IMR-90 (cell line): ENCODE data around the gene ARHGAP10. TPM values are rescaled to one million over a fixed set of nuclear protein-coding genes. Genes with fewer than 3 reads are reported as not detected.

Experiments
- ATAC-seq: fragments of 200-7000 bp; cut with Tn5 transposase; 2 replicates; pipeline ENCODE4 v1.9.1; 2020; ENCODE audit warnings: low read depth, mild to moderate bottlenecking, moderate library complexity
- BruUV-seq: library from RNA; stranded (reverse); fragments of 400-500 nt; replicated peaks from 2 replicates; lab custom pipeline; 2021; lab: Mats Ljungman, UMichigan
- CTCF ChIA-PET: fragments of 300-600 bp; formaldehyde crosslinking; extraction: SDS; loops from one replicate; lab custom pipeline; 2021; ENCODE audit warnings: antibody characterized with exemption; lab: Yijun Ruan, JAX
- POLR2A ChIA-PET: fragments of 300-600 bp; sonication (Branson Sonifier 250); formaldehyde crosslinking; loops from one replicate; lab custom pipeline; 2022; ENCODE audit warnings: antibody characterized with exemption; ENCODE audit not compliant: unreplicated experiment; lab: Charles Lee
- DNase-seq: peaks from one replicate; pipeline ENCODE4 v3.0.0; 2013
- H2AFZ ChIP-seq: replicated peaks from 2 replicates; pipeline ENCODE3; 2013; ENCODE audit warnings: low read length, mild to moderate bottlenecking; ENCODE audit not compliant: poor library complexity
- H2AK5ac ChIP-seq: 2 replicates; pipeline ENCODE4 v1.6.1; 2013; ENCODE audit warnings: low read depth, low read length, inconsistent platforms
- H2AK9ac ChIP-seq: replicated peaks from 2 replicates; pipeline ENCODE3; 2013; ENCODE audit warnings: mild to moderate bottlenecking, low read depth, low read length, moderate library complexity; ENCODE audit not compliant: poor library complexity
- H2BK120ac ChIP-seq: 2 replicates; pipeline ENCODE4 v1.6.1; 2013; ENCODE audit warnings: low read depth, low read length, inconsistent platforms
- H2BK15ac ChIP-seq: 3 replicates; pipeline ENCODE4 v1.6.1; 2013; ENCODE audit warnings: low read depth, low read length, inconsistent platforms
- H2BK20ac ChIP-seq: 2 replicates; pipeline ENCODE4 v1.6.1; 2013; ENCODE audit warnings: low read depth, mild to moderate bottlenecking, inconsistent platforms, low read length, moderate library complexity
- H2BK5ac ChIP-seq: 2 replicates; pipeline ENCODE4 v1.6.1; 2013; ENCODE audit warnings: mild to moderate bottlenecking, low read depth, low read length, inconsistent platforms; ENCODE audit not compliant: poor library complexity, severe bottlenecking
- H3K14ac ChIP-seq: replicated peaks from 2 replicates; pipeline ENCODE4 v1.6.1; 2013; ENCODE audit warnings: low read depth, low read length, inconsistent platforms
- H3K18ac ChIP-seq: 2 replicates; pipeline ENCODE4 v1.6.1; 2013; ENCODE audit warnings: low read depth, low read length, control low read depth
- H3K23ac ChIP-seq: 2 replicates; pipeline ENCODE4 v1.6.1; 2013; ENCODE audit warnings: low read depth, low read length, inconsistent platforms
- H3K27ac ChIP-seq: 2 replicates; pipeline ENCODE4 v1.5.1; 2013; ENCODE audit warnings: mild to moderate bottlenecking, control low read depth, low read length; ENCODE audit not compliant: insufficient read depth
- H3K27me3 ChIP-seq: 2 replicates; pipeline ENCODE4 v1.6.1; 2013; ENCODE audit warnings: low read length; ENCODE audit not compliant: control insufficient read depth, insufficient read depth
- H3K36me3 ChIP-seq: 2 replicates; pipeline ENCODE4 v1.6.1; 2013; ENCODE audit warnings: low read length, mixed read lengths; ENCODE audit not compliant: control insufficient read depth, insufficient read depth
- H3K4ac ChIP-seq: 2 replicates; pipeline ENCODE4 v1.6.1; 2013; ENCODE audit warnings: low read depth, low read length, inconsistent platforms
- H3K4me1 ChIP-seq: 2 replicates; pipeline ENCODE4 v1.6.1; 2013; ENCODE audit warnings: low read length, mixed read lengths; ENCODE audit not compliant: control insufficient read depth, insufficient read depth
- H3K4me2 ChIP-seq: 2 replicates; pipeline ENCODE4 v1.6.1; 2013; ENCODE audit warnings: low read depth, mild to moderate bottlenecking, control low read depth, low read length, moderate library complexity
- H3K4me3 ChIP-seq: 2 replicates; pipeline ENCODE4 v1.5.1; 2013; ENCODE audit warnings: low read depth, mild to moderate bottlenecking, control low read depth, low read length, moderate library complexity; ENCODE audit not compliant: insufficient read depth
- H3K56ac ChIP-seq: 2 replicates; pipeline ENCODE4 v1.6.1; 2013; ENCODE audit warnings: low read length, inconsistent platforms; ENCODE audit not compliant: insufficient read depth; ENCODE audit errors: extremely low read depth
- H3K79me1 ChIP-seq, 2 experiments: 2 replicates each; pipeline ENCODE4 v1.6.1; 2013; ENCODE audit warnings: low read length in 2 of 2, inconsistent platforms in 1 of 2, low read depth in 1 of 2
- H3K9ac ChIP-seq: 2 replicates; pipeline ENCODE4 v1.6.1; 2013; ENCODE audit warnings: low read depth, low read length, control low read depth
- H3K9me1 ChIP-seq: 2 replicates; pipeline ENCODE4 v1.6.1; 2013; ENCODE audit warnings: low read length, inconsistent platforms; ENCODE audit not compliant: insufficient read depth
- H3K9me3 ChIP-seq: 2 replicates; pipeline ENCODE4 v1.6.1; 2013; ENCODE audit warnings: low read length; ENCODE audit not compliant: control insufficient read depth, insufficient read depth
- H4K20me1 ChIP-seq: 2 replicates; pipeline ENCODE4 v1.6.1; 2013; ENCODE audit warnings: low read length, inconsistent platforms; ENCODE audit not compliant: insufficient read depth
- H4K5ac ChIP-seq: 2 replicates; pipeline ENCODE4 v1.6.1; 2013; ENCODE audit warnings: mild to moderate bottlenecking, low read depth, low read length, control low read depth
- H4K8ac ChIP-seq, 2 experiments: 2 replicates each; pipeline ENCODE4 v1.6.1; 2013; ENCODE audit warnings: low read depth in 2 of 2, low read length in 2 of 2, control low read depth in 1 of 2, inconsistent platforms in 1 of 2
- H4K91ac ChIP-seq: 2 replicates; pipeline ENCODE4 v1.6.1; 2013; ENCODE audit warnings: low read depth, low read length, inconsistent platforms; ENCODE audit not compliant: insufficient read depth
- BHLHE40 ChIP-seq: fragments of 150-350 bp; IDR thresholded peaks from 2 replicates; pipeline ENCODE4 v1.6.1; 2016; ENCODE audit warnings: mild to moderate bottlenecking, low read depth, low read length
- FOS ChIP-seq: fragments of 150-350 bp; IDR thresholded peaks from 2 replicates; pipeline ENCODE4 v1.6.1; 2016; ENCODE audit warnings: low read depth, low read length
- MAFK ChIP-seq: IDR thresholded peaks from 2 replicates; pipeline ENCODE4 v1.6.1; 2012; ENCODE audit warnings: low read depth, low read length, improper control_type of control experiment
- MAZ ChIP-seq: IDR thresholded peaks from 2 replicates; pipeline ENCODE4 v1.6.1; 2012; ENCODE audit warnings: low read depth, mild to moderate bottlenecking, low read length, improper control_type of control experiment, moderate library complexity, borderline replicate concordance
- MXI1 ChIP-seq: IDR thresholded peaks from 2 replicates; pipeline ENCODE4 v1.6.1; 2012; ENCODE audit warnings: low read depth, mild to moderate bottlenecking, low read length, moderate library complexity, borderline replicate concordance
- NFE2L2 ChIP-seq: fragments of 150-350 bp; IDR thresholded peaks from 2 replicates; pipeline ENCODE4 v1.6.1; 2016; ENCODE audit warnings: low read depth, mild to moderate bottlenecking, low read length
- POLR2A ChIP-seq: IDR thresholded peaks from 2 replicates; pipeline ENCODE4 v1.6.1; 2012; ENCODE audit warnings: mild to moderate bottlenecking, low read depth, low read length
- RAD21 ChIP-seq: IDR thresholded peaks from 2 replicates; pipeline ENCODE4 v1.6.1; 2012; ENCODE audit warnings: low read length, improper control_type of control experiment
- RCOR1 ChIP-seq: IDR thresholded peaks from 2 replicates; pipeline ENCODE4 v1.6.1; 2012; ENCODE audit warnings: mild to moderate bottlenecking, low read length, improper control_type of control experiment; ENCODE audit not compliant: insufficient replicate concordance
- RFX5 ChIP-seq: IDR thresholded peaks from 2 replicates; pipeline ENCODE4 v1.8.0; 2012; ENCODE audit warnings: low read depth, mild to moderate bottlenecking, low read length, moderate library complexity
- WGBS, 2 experiments: methylation state at CpG; one replicate each; pipeline versions ENCODE4 v1.1.5 to v1.1.7; 2013; ENCODE audit warnings: missing lambda C conversion rate in 2 of 2; ENCODE audit not compliant: insufficient read length in 1 of 2; ENCODE audit errors: extremely low coverage in 2 of 2; 5-methylcytosine and 5-hydroxymethylcytosine counted together
- dilution Hi-C: fragments of 300-500 bp; cut with HindIII; formaldehyde crosslinking; loops from one replicate; pipeline ENCODE4 v1.14.3; 2018; ENCODE audit warnings: low sequenced_read_pairs; ENCODE audit not compliant: unreplicated experiment
- in situ Hi-C: fragments of 300-500 bp; cut with MboI; formaldehyde crosslinking; loops from 3 replicates; pipeline ENCODE4 v1.14.3; 2019; ENCODE audit warnings: low sequenced_read_pairs, inconsistent platforms, mixed read lengths
- intact Hi-C: fragments of 100-400 bp; cut with micrococcal nuclease; formaldehyde crosslinking; loops from 2 replicates; pipeline ENCODE4 v1.10.0; 2022
- polyA plus RNA-seq, 3 experiments: library from polyadenylated mRNA; depleted of rRNA; stranded (reverse); fragments of >200 nt; gene quantifications; 2 replicates each; pipeline ENCODE4 v1.2.3, GENCODE V29; 2012; ENCODE audit warnings: low replicate concordance in 1 of 3
- total RNA-seq: library from RNA; depleted of rRNA; stranded (reverse); fragments of >200 nt; gene quantifications from 2 replicates; pipeline ENCODE4 v1.2.3, GENCODE V29; 2012
- TF ChIP-seq, protein P1 (sequence below): fragments of 150-350 bp; IDR thresholded peaks from 2 replicates; pipeline ENCODE4 v1.6.1; 2016; ENCODE audit warnings: low read depth, mild to moderate bottlenecking, low read length, moderate library complexity, borderline replicate concordance
- TF ChIP-seq, protein P2 (sequence below): conservative IDR thresholded peaks from 2 replicates; pipeline ENCODE4 v1.5.1; 2012; ENCODE audit warnings: mild to moderate bottlenecking, low read depth, low read length, improper control_type of control experiment
- TF ChIP-seq, protein P3 (sequence below): fragments of 150-350 bp; IDR thresholded peaks from 2 replicates; pipeline ENCODE4 v1.6.1; 2017; ENCODE audit warnings: mild to moderate bottlenecking, antibody characterized with exemption, low read length, low read depth

Gene ARHGAP10
- total and polyA plus RNA-seq, 2 of the 4 experiments (the other 2 are of a cell fraction) = 27.1 to 29.4 TPM

DNA sequence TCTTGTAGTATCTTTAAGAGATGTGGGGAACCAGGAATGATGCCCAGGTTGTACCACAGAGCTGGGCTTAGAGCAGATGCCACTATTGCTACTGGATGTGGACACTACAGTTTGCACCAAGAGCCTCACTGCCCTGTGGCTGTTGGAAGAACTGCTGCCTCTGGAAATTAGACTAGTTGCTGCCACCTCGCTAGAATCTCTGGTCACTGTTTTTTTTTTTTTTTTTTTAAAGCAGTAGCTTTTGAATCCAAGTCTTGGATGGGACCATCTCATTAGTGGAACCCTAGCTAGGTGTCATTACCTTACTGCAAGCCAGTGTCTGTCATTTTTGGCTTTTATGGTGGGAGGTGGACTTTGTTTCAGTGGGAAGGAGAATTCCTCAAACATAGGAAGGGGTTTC is 105.5 kb downstream of the ARHGAP10 start:
- peaks cover 17% of the 10 kb centered on the region for H3K9me1 ChIP-seq
- no peak overlapping the region for H3K4me3 ChIP-seq
- peak overlapping the region; percentile 92 for H2AK5ac ChIP-seq
- TF ChIP-seq BHLHE40 = no peak
- TF ChIP-seq, protein P1, sequence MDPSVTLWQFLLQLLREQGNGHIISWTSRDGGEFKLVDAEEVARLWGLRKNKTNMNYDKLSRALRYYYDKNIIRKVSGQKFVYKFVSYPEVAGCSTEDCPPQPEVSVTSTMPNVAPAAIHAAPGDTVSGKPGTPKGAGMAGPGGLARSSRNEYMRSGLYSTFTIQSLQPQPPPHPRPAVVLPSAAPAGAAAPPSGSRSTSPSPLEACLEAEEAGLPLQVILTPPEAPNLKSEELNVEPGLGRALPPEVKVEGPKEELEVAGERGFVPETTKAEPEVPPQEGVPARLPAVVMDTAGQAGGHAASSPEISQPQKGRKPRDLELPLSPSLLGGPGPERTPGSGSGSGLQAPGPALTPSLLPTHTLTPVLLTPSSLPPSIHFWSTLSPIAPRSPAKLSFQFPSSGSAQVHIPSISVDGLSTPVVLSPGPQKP = no peak
- TF ChIP-seq RCOR1 = no peak
- TF ChIP-seq MAFK = no peak
- TF ChIP-seq MAZ = no peak
- TF ChIP-seq FOS = no peak
- no peak for TF ChIP-seq POLR2A
- no peak for TF ChIP-seq NFE2L2
- TF ChIP-seq, protein P2, sequence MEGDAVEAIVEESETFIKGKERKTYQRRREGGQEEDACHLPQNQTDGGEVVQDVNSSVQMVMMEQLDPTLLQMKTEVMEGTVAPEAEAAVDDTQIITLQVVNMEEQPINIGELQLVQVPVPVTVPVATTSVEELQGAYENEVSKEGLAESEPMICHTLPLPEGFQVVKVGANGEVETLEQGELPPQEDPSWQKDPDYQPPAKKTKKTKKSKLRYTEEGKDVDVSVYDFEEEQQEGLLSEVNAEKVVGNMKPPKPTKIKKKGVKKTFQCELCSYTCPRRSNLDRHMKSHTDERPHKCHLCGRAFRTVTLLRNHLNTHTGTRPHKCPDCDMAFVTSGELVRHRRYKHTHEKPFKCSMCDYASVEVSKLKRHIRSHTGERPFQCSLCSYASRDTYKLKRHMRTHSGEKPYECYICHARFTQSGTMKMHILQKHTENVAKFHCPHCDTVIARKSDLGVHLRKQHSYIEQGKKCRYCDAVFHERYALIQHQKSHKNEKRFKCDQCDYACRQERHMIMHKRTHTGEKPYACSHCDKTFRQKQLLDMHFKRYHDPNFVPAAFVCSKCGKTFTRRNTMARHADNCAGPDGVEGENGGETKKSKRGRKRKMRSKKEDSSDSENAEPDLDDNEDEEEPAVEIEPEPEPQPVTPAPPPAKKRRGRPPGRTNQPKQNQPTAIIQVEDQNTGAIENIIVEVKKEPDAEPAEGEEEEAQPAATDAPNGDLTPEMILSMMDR = no peak
- no peak for TF ChIP-seq RAD21
- no peak for TF ChIP-seq MXI1
- TF ChIP-seq, protein P3, sequence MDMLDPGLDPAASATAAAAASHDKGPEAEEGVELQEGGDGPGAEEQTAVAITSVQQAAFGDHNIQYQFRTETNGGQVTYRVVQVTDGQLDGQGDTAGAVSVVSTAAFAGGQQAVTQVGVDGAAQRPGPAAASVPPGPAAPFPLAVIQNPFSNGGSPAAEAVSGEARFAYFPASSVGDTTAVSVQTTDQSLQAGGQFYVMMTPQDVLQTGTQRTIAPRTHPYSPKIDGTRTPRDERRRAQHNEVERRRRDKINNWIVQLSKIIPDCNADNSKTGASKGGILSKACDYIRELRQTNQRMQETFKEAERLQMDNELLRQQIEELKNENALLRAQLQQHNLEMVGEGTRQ = no peak
- TF ChIP-seq RFX5 = no peak
- peaks cover 8% of the 10 kb centered on the region; the same call in 1 of the 2 replicates for H4K20me1 ChIP-seq
- peaks cover 30 to 70% of the 10 kb centered on the region in 2 experiments for H3K79me1 ChIP-seq
- no CpG with 5 or more reads among the region's 1 CpG for WGBS, 2 experiments
- no peak overlapping the region for H2AFZ ChIP-seq
- dilution Hi-C loops (no loop called here), in situ Hi-C loops (no loop called here), intact Hi-C loops (no loop called here)
- no peak overlapping the region for H4K91ac ChIP-seq
- no peaks in the 10 kb centered on the region for H3K27me3 ChIP-seq
- H2BK5ac ChIP-seq = no peak overlapping the region
- ATAC-seq (no peak), DNase-seq (no peak)
- H3K36me3 ChIP-seq = no peaks in the 10 kb centered on the region
- peaks cover 5% of the 10 kb centered on the region; the same call in 1 of the 2 replicates for H3K9me3 ChIP-seq
- peak overlapping the region; percentile 30; the same call in 1 of the 3 replicates for H2BK15ac ChIP-seq
- CTCF ChIA-PET = interaction anchor here (0.6 to 1.4 kb wide), 3 partner anchors 10 to 331 kb away, joined by 3 to 4 read pairs (median 3); no protein-coding TSS in a partner anchor
- H3K56ac ChIP-seq = no peak overlapping the region
- no peak overlapping the region for H2AK9ac ChIP-seq
- H2BK20ac ChIP-seq = 0 out of 2 replicates have a peak overlapping the region, but pooled peaks have one; percentile 26
- H3K23ac ChIP-seq = peak overlapping the region; percentile 72
- H3K4ac ChIP-seq = peak overlapping the region; percentile 50; the same call in 1 of the 2 replicates
- H2BK120ac ChIP-seq = peak overlapping the region; percentile 26; the same call in 1 of the 2 replicates
- POLR2A ChIA-PET = no interaction called here
- H4K8ac ChIP-seq = 0 out of 4 replicates have a peak overlapping the region, but pooled peaks have one; percentile 4 to 33
- H3K9ac ChIP-seq = no peak overlapping the region
- H3K4me2 ChIP-seq = no peak overlapping the region
- no peak overlapping the region for H3K18ac ChIP-seq
- no TSS peak for BruUV-seq
- H3K27ac ChIP-seq = no peak overlapping the region
- peaks cover 20% of the 10 kb centered on the region for H3K4me1 ChIP-seq
- H4K5ac ChIP-seq = no peak overlapping the region
- no peak overlapping the region; the same call in 1 of the 2 replicates for H3K14ac ChIP-seq
